GM18507 (cell line): ENCODE results near the gene FZR1.

Experiments
- DNase-seq: peaks from one replicate; pipeline ENCODE4 v3.0.0; 2011; ENCODE audit warnings: low read depth; ENCODE audit not compliant: insufficient read length; ENCODE audit errors: extremely low spot score
- FAIRE-seq: peaks from 2 replicates; lab custom pipeline; 2011; peaks lifted over from hg19 to GRCh38; lab: Jason Lieb, UNC

FZR1 gene

GRCh38 chr19:3538258-3538929 is 32.3 kb downstream of the FZR1 start:
- DNase-seq (no peak), FAIRE-seq (no peak)

GRCh38 chr19:3538965-3539755 is 33.0 kb downstream of the FZR1 start, which contains the start of gene TEKTIP1:
Gene TEKTIP1, plus strand, starts transcription at chr19:3539174. Its CDS starts 4 bp downstream, at chr19:3539178.
- FAIRE-seq, result no peak
- no peak for DNase-seq

- DNase-seq (no peak), FAIRE-seq (no peak)
These were observed 33.6 kb downstream of the FZR1 start for GRCh38 chr19:3539756-3540118.

- DNase-seq (no peak), FAIRE-seq (no peak)
These were observed 37.3 kb downstream of the FZR1 start for GRCh38 chr19:3543150-3544057.

DNA sequence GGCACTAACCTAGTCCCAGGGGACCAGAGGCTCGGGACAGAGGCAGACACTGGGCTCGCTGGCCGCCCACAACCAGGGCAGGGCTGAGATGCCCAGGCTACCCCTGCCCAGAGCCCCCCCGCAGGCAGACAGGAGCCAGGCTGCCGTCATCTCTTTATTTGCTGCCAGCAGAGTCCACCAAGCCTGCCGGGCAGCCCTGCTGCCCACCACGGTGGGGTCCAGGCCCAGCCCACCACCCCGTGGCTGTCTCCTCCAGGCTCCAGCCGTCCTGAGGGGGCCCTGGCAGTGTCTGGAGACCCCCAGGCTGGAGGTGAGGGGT is 37.9 kb downstream of the FZR1 start:
- FAIRE-seq (no peak), DNase-seq (no peak)

GRCh38 chr19:3544742-3545668 is 38.9 kb downstream of the FZR1 start:
- DNase-seq, result peak; percentile 66
- FAIRE-seq, result peak; percentile 68

GRCh38 chr19:3545669-3546034 is 39.5 kb downstream of the FZR1 start:
- no peak for FAIRE-seq

GRCh38 chr19:3546119-3546518 is 40.0 kb downstream of the FZR1 start:
- FAIRE-seq (no peak), DNase-seq (no peak)

More at GRCh38 chr19:3545669-3546034, 39.5 kb downstream of the FZR1 start:
- no peak for DNase-seq

GRCh38 chr19:3547301-3547731 is 41.2 kb downstream of the FZR1 start:
- FAIRE-seq (no peak), DNase-seq (no peak)

- no peak for FAIRE-seq
- DNase-seq, result no peak
These were observed 41.7 kb downstream of the FZR1 start for GRCh38 chr19:3547767-3548282.

GRCh38 chr19:3548606-3549005 is 42.5 kb downstream of the FZR1 start:
- DNase-seq (no peak), FAIRE-seq (no peak)

- FAIRE-seq, result no peak
- no peak for DNase-seq
These were observed 43.7 kb downstream of the FZR1 start for GRCh38 chr19:3549816-3550215.

- DNase-seq (no peak), FAIRE-seq (no peak)
These were observed 45.1 kb downstream of the FZR1 start for GRCh38 chr19:3550947-3551791.

GRCh38 chr19:3551792-3552095 is 45.6 kb downstream of the FZR1 start:
- DNase-seq (no peak), FAIRE-seq (no peak)

DNA sequence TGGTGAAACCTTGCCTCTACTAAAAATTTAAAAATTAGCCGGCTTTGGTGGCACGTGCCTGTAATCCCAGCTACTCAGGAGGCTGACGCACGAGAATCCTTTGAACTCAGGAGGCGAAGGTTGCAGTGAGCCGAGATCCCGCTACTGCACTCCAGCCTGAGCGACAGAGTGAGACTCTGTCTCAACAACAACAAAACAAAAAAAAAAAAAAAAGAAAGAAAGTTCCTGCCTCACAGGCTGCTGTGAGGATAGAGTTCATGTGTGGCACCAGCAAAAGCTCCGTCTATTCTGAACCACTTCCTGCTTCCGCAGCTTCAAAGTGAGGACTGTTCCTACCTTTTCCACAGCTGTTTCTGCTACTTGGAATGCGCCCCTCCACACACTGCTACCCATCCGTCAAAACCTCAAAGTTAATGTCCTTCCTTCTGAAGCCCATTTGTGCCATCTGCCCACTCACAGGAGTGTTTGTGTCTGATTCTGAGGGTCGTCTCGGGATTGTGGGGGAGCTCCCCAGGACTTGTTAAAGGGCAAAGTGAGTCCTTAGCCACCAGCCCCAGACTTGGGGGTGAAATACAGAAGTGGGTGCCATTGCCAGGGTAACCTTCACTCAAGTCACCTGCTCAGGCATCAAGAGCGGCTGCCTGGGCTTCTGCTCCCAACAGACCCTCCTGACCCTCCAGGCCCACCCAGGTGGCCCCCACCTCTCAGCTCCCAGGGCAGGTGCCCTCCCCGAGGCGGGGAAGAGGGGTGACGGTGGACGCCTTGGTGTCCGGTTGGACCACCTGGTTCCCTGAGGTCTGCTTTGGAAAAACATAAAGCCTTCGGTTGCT is 48.4 kb downstream of the FZR1 start:
- FAIRE-seq (peak; percentile 70), DNase-seq (no peak)

DNA sequence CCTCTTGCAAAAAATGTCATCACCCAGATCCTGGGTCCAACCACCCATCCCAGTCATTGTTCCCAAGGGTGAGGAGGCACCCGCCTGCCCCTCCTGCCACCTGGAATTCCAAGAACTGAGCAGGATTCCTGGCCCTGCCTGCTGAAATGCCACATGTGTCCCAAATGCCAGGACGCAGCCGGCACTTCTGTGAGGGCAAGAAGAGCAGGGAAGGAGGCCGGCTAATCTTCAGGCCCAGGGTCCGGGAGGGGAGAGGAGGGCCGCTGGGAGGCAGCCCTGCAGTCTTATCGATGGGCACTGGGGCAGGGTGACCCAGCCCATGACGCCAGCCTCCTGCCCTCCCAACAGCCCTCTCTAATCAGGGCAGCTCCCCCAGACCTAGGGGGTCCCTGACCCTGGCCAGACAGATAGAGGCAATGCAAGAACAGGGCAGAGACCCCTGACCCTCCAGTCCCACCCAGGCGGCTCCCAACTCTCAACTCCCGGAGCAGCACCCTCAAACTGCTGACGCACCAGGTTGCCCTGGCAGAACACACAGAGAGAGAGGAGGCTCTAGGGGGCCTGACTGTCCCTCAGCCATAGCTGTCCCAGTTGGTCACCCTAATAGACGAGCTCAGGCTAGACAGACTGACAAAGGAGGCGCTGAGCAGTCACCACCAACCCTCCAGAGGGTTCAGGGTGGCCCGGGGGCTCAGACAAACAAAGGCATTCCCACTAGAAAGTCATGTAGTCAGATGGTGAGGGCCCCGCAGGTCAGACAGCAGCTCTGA is 49.7 kb downstream of the FZR1 start:
- DNase-seq, result no peak

More for the DNA sequence above, 49.7 kb downstream of the FZR1 start:
- no peak for FAIRE-seq
